ENCODE results near the gene WNT5B. TPM values are rescaled to one million over a fixed set of nuclear protein-coding genes. Genes with fewer than 3 reads are reported as not detected.
"Not testable (repeated sequence)": the region's sequence is repeated elsewhere in the genome, so short reads cannot be mapped to it uniquely, and the experiment has no call there.

WNT5B gene
- total RNA-seq, 2 donors from 2014 or later: 0.22 to 0.51 TPM

DNA sequence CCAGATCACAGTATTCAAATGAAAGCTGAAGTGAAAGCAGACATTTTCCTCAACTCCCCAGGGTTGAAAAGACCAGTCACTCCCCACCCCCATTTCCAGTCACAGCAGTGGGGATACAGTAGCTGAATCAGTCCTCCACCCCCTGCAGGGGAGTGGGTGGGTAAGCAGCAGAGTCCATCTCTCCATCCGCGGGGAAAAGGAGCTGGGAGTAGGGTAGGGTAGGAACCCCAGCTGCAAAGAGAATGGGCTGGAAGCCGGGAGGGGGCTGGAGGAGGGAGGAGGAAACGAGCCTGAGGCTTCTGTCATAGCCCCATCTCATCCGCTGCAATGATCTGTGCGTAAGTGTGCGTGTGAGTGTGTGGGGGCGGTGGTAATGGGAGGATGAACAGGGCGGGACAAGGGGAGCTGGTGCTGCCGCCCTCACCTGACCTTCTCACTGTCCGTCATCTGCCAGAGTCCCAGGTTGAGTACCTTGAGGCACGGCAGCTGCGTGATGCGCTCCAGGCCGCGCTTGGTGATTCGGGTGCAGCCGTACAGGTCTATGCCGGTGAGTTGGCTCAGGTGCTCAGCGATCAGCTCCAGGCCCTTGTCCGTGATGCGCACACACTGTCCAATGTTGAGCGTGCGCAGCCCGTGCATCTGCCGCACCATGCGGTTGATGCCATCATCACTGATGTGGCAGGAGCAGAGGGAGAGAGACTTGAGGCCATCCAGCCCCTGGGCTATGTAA is 36.4 kb upstream of the WNT5B start:
- peaks cover 4 to 9% of the 10 kb centered on the region in 2 donors for H3K36me3 Mint-ChIP-seq (ENCODE audit: insufficient read depth in 2 of 2)
- H3K27ac Mint-ChIP-seq: peak overlapping the region; percentile 89
- peak overlapping the region; percentile 80 to 95 for H3K4me3 Mint-ChIP-seq
- peak; percentile 36 to 56 for ATAC-seq (replicated peaks in 1 of 2)
- H3K4me1 Mint-ChIP-seq (ENCODE audit: low read depth): peaks cover 65% of the 10 kb centered on the region
- H3K27me3 Mint-ChIP-seq (ENCODE audit: low read depth): no peaks in the 10 kb centered on the region
- peak; percentile 71 to 72 for DNase-seq
- H3K9me3 Mint-ChIP-seq: no peaks in the 10 kb centered on the region

- peak; percentile 10 to 16 for ATAC-seq (replicated peaks in 1 of 2)
- no peaks in the 10 kb centered on the region for H3K9me3 Mint-ChIP-seq
- H3K4me3 Mint-ChIP-seq: peak overlapping the region; percentile 80 to 95
- H3K36me3 Mint-ChIP-seq (ENCODE audit: insufficient read depth in 2 of 2): peaks cover 4 to 9% of the 10 kb centered on the region in 2 donors
- H3K27ac Mint-ChIP-seq: peak overlapping the region; percentile 89
- peaks cover 58% of the 10 kb centered on the region for H3K4me1 Mint-ChIP-seq (ENCODE audit: low read depth)
- H3K27me3 Mint-ChIP-seq (ENCODE audit: low read depth): no peaks in the 10 kb centered on the region
- DNase-seq: peak; percentile 52 to 61
These were observed 35.6 kb upstream of the WNT5B start for GRCh38 chr12:1593174-1594005.

DNA sequence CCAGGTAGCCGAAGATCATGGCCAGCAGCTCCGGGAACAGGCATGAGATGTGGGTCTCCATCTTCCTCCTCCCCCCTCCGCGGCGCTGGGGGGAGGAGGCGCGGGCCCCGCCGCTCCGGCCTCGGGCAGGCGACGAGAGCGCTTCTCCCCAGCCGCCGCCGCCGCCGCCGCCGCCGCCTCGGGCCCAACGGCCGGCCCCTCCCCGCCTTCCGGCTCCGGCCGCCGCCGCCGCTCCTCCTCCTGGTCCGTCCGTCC is 35.1 kb upstream of the WNT5B start:
- H3K36me3 Mint-ChIP-seq (ENCODE audit: insufficient read depth in 2 of 2): peaks cover 4 to 9% of the 10 kb centered on the region in 2 donors
- peak overlapping the region; percentile 80 to 95 for H3K4me3 Mint-ChIP-seq
- H3K9me3 Mint-ChIP-seq: no peaks in the 10 kb centered on the region
- H3K27me3 Mint-ChIP-seq (ENCODE audit: low read depth): no peaks in the 10 kb centered on the region
- ATAC-seq (replicated peaks in 1 of 2) (no peak), DNase-seq (no peak)
- peaks cover 52% of the 10 kb centered on the region for H3K4me1 Mint-ChIP-seq (ENCODE audit: low read depth)
- H3K27ac Mint-ChIP-seq: no peak overlapping the region

GRCh38 chr12:1594261-1595025 is 34.6 kb upstream of the WNT5B start, which contains the start of gene FBXL14:
Gene FBXL14, minus strand, starts transcription at chr12:1594581. Its CDS starts 515 bp downstream, at chr12:1594066.
- peak within 1 kb of the TSS; percentile 84 to 95 for H3K4me3 Mint-ChIP-seq
- H3K27ac Mint-ChIP-seq: peak within 1 kb of the TSS; percentile 89
- ATAC-seq (replicated peaks in 1 of 2): peak; percentile 70 to 75

DNA sequence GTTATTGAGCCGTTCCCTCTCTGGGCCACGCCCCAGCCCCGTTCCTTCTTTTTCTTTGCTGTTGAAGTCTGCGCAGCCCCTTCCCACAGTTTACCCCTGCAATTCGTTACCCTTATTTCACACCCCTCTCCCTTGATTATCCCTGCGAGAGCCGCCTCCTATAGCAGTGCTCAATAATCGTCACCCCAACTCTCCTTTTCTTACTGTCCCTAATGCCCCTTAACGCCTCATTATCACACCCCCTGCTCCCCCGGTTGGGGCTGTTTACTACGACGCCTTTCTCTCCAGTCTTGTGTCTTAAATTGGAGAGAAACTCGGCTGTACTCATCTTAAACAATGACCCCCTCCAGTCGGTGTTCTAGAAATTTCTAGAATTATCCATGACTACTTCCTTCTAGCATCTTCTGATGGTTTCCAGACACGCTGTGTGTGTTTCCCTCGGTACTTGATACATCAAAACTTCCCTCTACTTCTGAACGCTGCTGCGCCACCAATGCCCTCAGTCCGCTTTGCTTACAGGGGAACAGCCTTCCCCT is 33.9 kb upstream of the WNT5B start:
- H3K4me3 Mint-ChIP-seq: peak overlapping the region; percentile 84 to 94
- ATAC-seq (replicated peaks in 1 of 2): no peak
- peaks cover 42% of the 10 kb centered on the region for H3K4me1 Mint-ChIP-seq (ENCODE audit: low read depth)
- peak overlapping the region; percentile 89 for H3K27ac Mint-ChIP-seq
- no peak for DNase-seq
- no peaks in the 10 kb centered on the region for H3K27me3 Mint-ChIP-seq (ENCODE audit: low read depth)
- no peaks in the 10 kb centered on the region for H3K9me3 Mint-ChIP-seq
- peaks cover 4 to 9% of the 10 kb centered on the region in 2 donors for H3K36me3 Mint-ChIP-seq (ENCODE audit: insufficient read depth in 2 of 2)

More at GRCh38 chr12:1594261-1595025, 34.6 kb upstream of the WNT5B start, which contains the start of gene FBXL14:
- peaks cover 47% of the 10 kb centered on the region for H3K4me1 Mint-ChIP-seq (ENCODE audit: low read depth)
- no peaks in the 10 kb centered on the region for H3K27me3 Mint-ChIP-seq (ENCODE audit: low read depth)
- peak; percentile 92 for DNase-seq
- H3K9me3 Mint-ChIP-seq: no peaks in the 10 kb centered on the region
- H3K36me3 Mint-ChIP-seq (ENCODE audit: insufficient read depth in 2 of 2): peaks cover 4 to 9% of the 10 kb centered on the region in 2 donors

GRCh38 chr12:1595690-1596347 is 33.2 kb upstream of the WNT5B start:
- H3K4me3 Mint-ChIP-seq: peak overlapping the region; percentile 84 to 94
- H3K9me3 Mint-ChIP-seq: no peaks in the 10 kb centered on the region
- H3K27me3 Mint-ChIP-seq (ENCODE audit: low read depth): no peaks in the 10 kb centered on the region
- ATAC-seq (replicated peaks in 1 of 2): no peak
- DNase-seq: no peak
- peaks cover 39% of the 10 kb centered on the region for H3K4me1 Mint-ChIP-seq (ENCODE audit: low read depth)
- peak overlapping the region; percentile 89 for H3K27ac Mint-ChIP-seq
- H3K36me3 Mint-ChIP-seq (ENCODE audit: insufficient read depth in 2 of 2): peaks cover 4 to 8% of the 10 kb centered on the region in 2 donors

DNA sequence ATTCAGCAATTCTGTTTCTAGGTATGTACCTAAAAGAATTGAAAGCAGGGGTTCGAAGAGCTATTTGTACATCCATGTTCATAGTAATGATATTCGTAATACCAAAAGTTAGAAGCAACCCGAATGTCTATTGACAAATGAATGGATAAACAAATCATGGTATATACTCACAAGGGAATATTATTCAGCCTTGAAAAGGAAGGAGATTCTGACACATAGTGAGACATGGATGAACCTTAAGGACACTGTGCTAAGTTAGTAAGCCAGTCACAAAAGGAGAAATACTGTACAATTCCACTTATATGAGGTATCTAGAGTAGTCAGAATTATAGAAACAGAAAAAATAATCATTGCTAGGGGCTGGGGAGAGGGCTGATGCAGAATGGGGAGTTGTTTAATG is 30.3 kb upstream of the WNT5B start:
- no peaks in the 10 kb centered on the region for H3K9me3 Mint-ChIP-seq
- H3K4me3 Mint-ChIP-seq: no peak overlapping the region
- H3K27ac Mint-ChIP-seq: no peak overlapping the region
- no peak for DNase-seq
- ATAC-seq (replicated peaks in 1 of 2): no peak
- peaks cover 45% of the 10 kb centered on the region for H3K4me1 Mint-ChIP-seq (ENCODE audit: low read depth)
- H3K27me3 Mint-ChIP-seq (ENCODE audit: low read depth): no peaks in the 10 kb centered on the region
- peaks cover 0 to 1% of the 10 kb centered on the region in 2 donors for H3K36me3 Mint-ChIP-seq (ENCODE audit: insufficient read depth in 2 of 2)

GRCh38 chr12:1602706-1603105 is 26.3 kb upstream of the WNT5B start:
- peak overlapping the region in 1 of 2 donors; percentile 85 for H3K4me3 Mint-ChIP-seq
- peak overlapping the region; percentile 82 for H3K27ac Mint-ChIP-seq
- not testable (repeated sequence) for ATAC-seq (replicated peaks in 1 of 2); DNase-seq; H3K9me3 Mint-ChIP-seq; H3K27me3 Mint-ChIP-seq (ENCODE audit: low read depth); H3K36me3 Mint-ChIP-seq (ENCODE audit: insufficient read depth in 2 of 2)
- H3K4me1 Mint-ChIP-seq (ENCODE audit: low read depth): peaks cover 56% of the 10 kb centered on the region

- DNase-seq (no peak), ATAC-seq (replicated peaks in 1 of 2) (no peak)
These were observed 25.6 kb upstream of the WNT5B start for GRCh38 chr12:1603269-1603993.

GRCh38 chr12:1604464-1604863 is 24.6 kb upstream of the WNT5B start:
- DNase-seq (no peak), ATAC-seq (replicated peaks in 1 of 2) (no peak)
- peak overlapping the region in 1 of 2 donors; percentile 25 for H3K4me3 Mint-ChIP-seq
- peaks cover 65% of the 10 kb centered on the region for H3K4me1 Mint-ChIP-seq (ENCODE audit: low read depth)
- no peaks in the 10 kb centered on the region for H3K36me3 Mint-ChIP-seq (ENCODE audit: insufficient read depth in 2 of 2)
- H3K9me3 Mint-ChIP-seq: no peaks in the 10 kb centered on the region
- H3K27me3 Mint-ChIP-seq (ENCODE audit: low read depth): peaks cover 5% of the 10 kb centered on the region
- H3K27ac Mint-ChIP-seq: peak overlapping the region; percentile 81

More at GRCh38 chr12:1603269-1603993, 25.6 kb upstream of the WNT5B start:
- no peaks in the 10 kb centered on the region for H3K9me3 Mint-ChIP-seq
- H3K4me3 Mint-ChIP-seq: peak overlapping the region in 1 of 2 donors; percentile 85
- H3K36me3 Mint-ChIP-seq (ENCODE audit: insufficient read depth in 2 of 2): no peaks in the 10 kb centered on the region
- H3K27ac Mint-ChIP-seq: peak overlapping the region; percentile 71
- H3K27me3 Mint-ChIP-seq (ENCODE audit: low read depth): peaks cover 2% of the 10 kb centered on the region
- H3K4me1 Mint-ChIP-seq (ENCODE audit: low read depth): peaks cover 62% of the 10 kb centered on the region

- Mint-ChIP-seq H3K4me1 (ENCODE audit: low read depth) (peaks cover 65% of the 10 kb centered on the region), H3K27me3 (ENCODE audit: low read depth) (peaks cover 5% of the 10 kb centered on the region), H3K27ac (peak overlapping the region; percentile 74), H3K4me3 (peak overlapping the region; percentile 82 to 91), H3K9me3 (no peaks in the 10 kb centered on the region), H3K36me3 (ENCODE audit: insufficient read depth in 2 of 2) (no peaks in the 10 kb centered on the region)
- ATAC-seq (replicated peaks in 1 of 2): peak; percentile 69
- peak; percentile 62 to 67 for DNase-seq
These were observed 23.7 kb upstream of the WNT5B start for GRCh38 chr12:1605129-1606020.

Data from activated T-cell treated with anti-CD3 and anti-CD28 coated beads, Interleukin-2, amount 50 U/mL, for 72 hours (primary cell).